ENCODE results near the gene MAN2A2.

DNA sequence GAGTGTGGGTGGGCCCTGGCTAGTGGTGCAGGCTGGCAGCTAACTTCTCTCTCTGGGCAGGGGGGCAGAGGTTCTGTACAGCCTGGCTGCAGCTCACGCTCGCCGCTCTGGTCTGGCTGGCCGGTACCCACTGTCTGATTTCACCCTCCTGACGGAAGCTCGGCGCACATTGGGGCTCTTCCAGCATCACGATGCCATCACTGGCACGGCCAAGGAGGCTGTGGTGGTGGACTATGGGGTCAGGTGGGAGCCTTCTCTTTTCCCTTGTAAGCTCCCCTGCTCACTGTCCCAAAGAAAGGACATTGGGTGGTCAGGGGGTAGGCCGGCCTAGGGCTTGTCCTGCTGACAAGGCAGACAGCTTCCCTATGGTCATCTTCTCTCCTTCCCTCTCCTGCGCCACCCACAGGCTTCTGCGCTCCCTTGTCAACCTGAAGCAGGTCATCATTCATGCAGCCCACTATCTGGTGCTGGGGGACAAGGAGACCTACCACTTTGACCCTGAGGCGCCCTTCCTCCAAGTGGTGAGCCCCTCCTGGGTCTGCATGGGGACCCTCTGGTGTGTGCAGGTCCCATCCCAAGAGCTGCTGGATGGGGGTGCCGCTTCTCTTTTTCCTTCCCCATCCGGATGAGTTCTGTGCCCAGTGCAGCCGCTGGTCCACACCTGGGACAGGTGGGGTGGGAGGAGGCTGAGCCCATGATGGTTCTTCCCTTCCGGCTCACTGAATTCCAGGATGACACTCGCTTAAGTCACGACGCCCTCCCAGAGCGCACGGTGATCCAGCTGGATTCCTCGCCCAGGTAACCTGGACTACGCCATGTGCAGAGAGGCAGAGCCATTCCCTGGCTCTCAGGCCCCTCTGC, 7.6 kb downstream of the MAN2A2 start:
- TF ChIP-seq TAF1 (IDR thresholded peaks at IDR 0.05; ENCODE audit: low read depth, low read length) (no peak), MAFK (IDR thresholded peaks at IDR 0.05; ENCODE audit: low read depth, low read length) (no peak), RFX5 (IDR thresholded peaks at IDR 0.05; ENCODE audit: borderline replicate concordance, low read depth, low read length) (no peak)
- TF ChIP-seq, protein P1, sequence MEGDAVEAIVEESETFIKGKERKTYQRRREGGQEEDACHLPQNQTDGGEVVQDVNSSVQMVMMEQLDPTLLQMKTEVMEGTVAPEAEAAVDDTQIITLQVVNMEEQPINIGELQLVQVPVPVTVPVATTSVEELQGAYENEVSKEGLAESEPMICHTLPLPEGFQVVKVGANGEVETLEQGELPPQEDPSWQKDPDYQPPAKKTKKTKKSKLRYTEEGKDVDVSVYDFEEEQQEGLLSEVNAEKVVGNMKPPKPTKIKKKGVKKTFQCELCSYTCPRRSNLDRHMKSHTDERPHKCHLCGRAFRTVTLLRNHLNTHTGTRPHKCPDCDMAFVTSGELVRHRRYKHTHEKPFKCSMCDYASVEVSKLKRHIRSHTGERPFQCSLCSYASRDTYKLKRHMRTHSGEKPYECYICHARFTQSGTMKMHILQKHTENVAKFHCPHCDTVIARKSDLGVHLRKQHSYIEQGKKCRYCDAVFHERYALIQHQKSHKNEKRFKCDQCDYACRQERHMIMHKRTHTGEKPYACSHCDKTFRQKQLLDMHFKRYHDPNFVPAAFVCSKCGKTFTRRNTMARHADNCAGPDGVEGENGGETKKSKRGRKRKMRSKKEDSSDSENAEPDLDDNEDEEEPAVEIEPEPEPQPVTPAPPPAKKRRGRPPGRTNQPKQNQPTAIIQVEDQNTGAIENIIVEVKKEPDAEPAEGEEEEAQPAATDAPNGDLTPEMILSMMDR (IDR thresholded peaks at IDR 0.05; ENCODE audit: control extremely low read depth in 1 of 3, insufficient read depth in 1 of 3, low read depth in 1 of 3, low read length in 3 of 3), result no peak
